ENCODE results near the gene GALNT8. TPM values are rescaled to one million over a fixed set of nuclear protein-coding genes. Genes with fewer than 3 reads are reported as not detected.

GALNT8 gene
- total RNA-seq, 1 experiment from 2014 or later, result 8.8 TPM

DNA sequence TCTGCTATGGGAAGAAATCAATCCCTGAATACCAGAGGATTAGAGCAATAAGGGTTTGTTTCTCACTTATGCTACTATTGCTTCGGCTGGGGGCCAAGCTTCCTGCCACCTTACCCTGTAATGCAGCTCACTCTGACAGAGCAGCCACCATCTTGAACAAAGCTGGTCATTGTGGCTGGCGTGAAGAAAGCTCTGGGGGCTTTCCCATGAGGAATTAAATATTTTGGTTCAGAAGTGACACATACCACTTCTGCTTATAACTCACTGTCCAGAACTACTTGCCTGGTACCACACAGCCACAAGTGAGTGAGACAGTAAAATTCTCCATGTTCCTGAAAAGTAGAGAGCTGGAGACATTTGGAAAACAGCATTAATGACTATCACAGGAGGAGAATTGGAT lies 82.6 kb downstream of the GALNT8 start:
- Mint-ChIP-seq H3K4me3 (no peak overlapping the region), H3K36me3 (no peaks in the 10 kb centered on the region), H3K27ac (no peak overlapping the region), H3K4me1 (no peaks in the 10 kb centered on the region), H3K9me3 (peaks cover 4% of the 10 kb centered on the region), H3K27me3 (ENCODE audit: low read depth) (peaks cover 20% of the 10 kb centered on the region)
- DNase-seq (ENCODE audit: low spot score) (no peak), ATAC-seq (no peak)
- ChIA-PET CTCF (interaction anchor here (1.5 kb wide), 1 partner anchor 56 kb away, joined by 3 read pairs; no protein-coding TSS in a partner anchor), POLR2A (no interaction called here)
- no peak for TF ChIP-seq FOXJ3 (CRISPR knock-in tag; IDR thresholded peaks at IDR 0.05; ENCODE audit: borderline replicate concordance)
- no peak for TF ChIP-seq KAT7 (CRISPR knock-in tag; IDR thresholded peaks at IDR 0.05; ENCODE audit: borderline replicate concordance)
- no peak for TF ChIP-seq GABPB1 (CRISPR knock-in tag; IDR thresholded peaks at IDR 0.05)
- TF ChIP-seq NFE2L1 (CRISPR knock-in tag; IDR thresholded peaks at IDR 0.05), result no peak
- TF ChIP-seq ETV6 (CRISPR knock-in tag; IDR thresholded peaks at IDR 0.05), result no peak
- TF ChIP-seq ZNF121 (CRISPR knock-in tag; IDR thresholded peaks at IDR 0.05), result no peak
- TF ChIP-seq, protein P1, sequence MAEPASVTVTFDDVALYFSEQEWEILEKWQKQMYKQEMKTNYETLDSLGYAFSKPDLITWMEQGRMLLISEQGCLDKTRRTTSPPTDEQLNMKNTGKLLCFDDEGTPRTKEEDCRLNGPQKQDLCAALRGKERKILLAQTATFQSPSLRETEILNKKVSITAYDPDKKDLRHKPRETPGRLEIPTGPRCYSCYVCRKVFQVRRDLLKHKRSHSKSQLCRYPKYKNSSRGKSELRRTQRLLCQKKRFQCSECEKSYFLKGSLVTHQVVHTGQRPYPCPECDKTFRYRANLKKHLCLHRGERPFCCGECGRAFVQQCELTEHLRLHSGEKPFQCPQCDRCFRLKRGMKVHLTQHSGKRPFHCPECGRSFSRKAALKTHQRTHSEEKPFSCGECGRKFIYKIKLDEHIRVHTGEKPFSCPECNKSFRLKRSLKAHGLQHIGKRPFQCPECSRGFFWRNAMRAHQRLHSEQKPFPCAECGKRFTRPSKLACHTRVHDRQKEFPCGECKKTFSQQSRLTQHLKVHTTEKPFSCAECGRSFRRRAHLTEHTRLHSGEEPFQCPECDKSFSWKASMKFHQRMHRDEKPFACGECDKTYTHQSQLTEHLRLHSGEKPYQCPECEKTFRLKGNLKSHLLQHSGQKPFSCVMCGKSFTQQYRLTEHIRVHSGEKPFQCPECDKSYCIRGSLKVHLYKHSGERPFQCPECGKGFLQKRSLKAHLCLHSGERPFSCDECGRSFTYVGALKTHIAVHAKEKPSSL (CRISPR knock-in tag; conservative IDR thresholded peaks at IDR 0.05), result no peak
- no peak for TF ChIP-seq JAZF1 (CRISPR knock-in tag; IDR thresholded peaks at IDR 0.05)
- TF ChIP-seq, protein P2, sequence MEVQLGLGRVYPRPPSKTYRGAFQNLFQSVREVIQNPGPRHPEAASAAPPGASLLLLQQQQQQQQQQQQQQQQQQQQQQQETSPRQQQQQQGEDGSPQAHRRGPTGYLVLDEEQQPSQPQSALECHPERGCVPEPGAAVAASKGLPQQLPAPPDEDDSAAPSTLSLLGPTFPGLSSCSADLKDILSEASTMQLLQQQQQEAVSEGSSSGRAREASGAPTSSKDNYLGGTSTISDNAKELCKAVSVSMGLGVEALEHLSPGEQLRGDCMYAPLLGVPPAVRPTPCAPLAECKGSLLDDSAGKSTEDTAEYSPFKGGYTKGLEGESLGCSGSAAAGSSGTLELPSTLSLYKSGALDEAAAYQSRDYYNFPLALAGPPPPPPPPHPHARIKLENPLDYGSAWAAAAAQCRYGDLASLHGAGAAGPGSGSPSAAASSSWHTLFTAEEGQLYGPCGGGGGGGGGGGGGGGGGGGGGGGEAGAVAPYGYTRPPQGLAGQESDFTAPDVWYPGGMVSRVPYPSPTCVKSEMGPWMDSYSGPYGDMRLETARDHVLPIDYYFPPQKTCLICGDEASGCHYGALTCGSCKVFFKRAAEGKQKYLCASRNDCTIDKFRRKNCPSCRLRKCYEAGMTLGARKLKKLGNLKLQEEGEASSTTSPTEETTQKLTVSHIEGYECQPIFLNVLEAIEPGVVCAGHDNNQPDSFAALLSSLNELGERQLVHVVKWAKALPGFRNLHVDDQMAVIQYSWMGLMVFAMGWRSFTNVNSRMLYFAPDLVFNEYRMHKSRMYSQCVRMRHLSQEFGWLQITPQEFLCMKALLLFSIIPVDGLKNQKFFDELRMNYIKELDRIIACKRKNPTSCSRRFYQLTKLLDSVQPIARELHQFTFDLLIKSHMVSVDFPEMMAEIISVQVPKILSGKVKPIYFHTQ (CRISPR knock-in tag; IDR thresholded peaks at IDR 0.05), result no peak
- TF ChIP-seq ZNF281 (CRISPR knock-in tag; IDR thresholded peaks at IDR 0.05), result no peak

DNA sequence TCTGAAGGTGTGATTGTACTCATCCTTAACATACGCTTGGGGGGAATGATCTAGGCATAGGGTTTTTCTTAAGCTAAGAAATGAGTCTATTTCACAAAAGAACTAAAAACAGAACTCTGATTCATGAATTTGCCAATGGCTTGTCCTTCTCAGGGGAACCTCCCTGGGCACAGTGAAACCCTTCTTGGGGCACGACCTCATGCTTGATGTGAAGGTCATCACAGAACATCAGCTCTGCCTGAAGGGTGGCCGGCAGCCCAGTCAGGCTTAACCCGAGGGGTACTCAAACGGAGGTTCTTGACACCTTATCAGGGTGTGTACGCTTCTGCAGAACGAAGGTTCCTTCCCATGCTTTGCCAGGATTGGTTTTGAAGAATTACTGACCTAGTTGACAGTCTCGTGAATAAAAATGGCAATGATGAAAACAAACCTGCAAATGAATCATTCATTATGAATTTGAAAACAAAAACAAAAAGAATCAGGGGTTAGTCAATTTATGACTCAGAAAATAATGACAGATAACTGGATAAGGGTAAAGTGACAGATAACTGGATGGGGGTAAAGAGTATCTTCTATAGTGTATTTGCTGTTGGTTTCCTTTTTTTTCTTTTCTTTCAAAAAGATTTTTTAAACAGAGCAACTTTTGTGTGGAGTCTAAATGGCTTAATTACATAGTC lies 86.4 kb downstream of the GALNT8 start:
- H3K27ac Mint-ChIP-seq, result no peak overlapping the region
- H3K9me3 Mint-ChIP-seq, result no peaks in the 10 kb centered on the region
- peaks cover 55% of the 10 kb centered on the region for H3K27me3 Mint-ChIP-seq (ENCODE audit: low read depth)
- H3K4me1 Mint-ChIP-seq, result peaks cover 13% of the 10 kb centered on the region; the same call in 1 of the 2 replicates
- ChIA-PET POLR2A (no interaction called here), CTCF (no interaction called here)
- ATAC-seq (no peak), DNase-seq (ENCODE audit: low spot score) (no peak)
- peaks cover 9% of the 10 kb centered on the region for H3K36me3 Mint-ChIP-seq
- no peak overlapping the region for H3K4me3 Mint-ChIP-seq
- TF ChIP-seq ZNF263 (CRISPR knock-in tag; IDR thresholded peaks at IDR 0.05; ENCODE audit: low read depth), result no peak
- TF ChIP-seq, protein P3, sequence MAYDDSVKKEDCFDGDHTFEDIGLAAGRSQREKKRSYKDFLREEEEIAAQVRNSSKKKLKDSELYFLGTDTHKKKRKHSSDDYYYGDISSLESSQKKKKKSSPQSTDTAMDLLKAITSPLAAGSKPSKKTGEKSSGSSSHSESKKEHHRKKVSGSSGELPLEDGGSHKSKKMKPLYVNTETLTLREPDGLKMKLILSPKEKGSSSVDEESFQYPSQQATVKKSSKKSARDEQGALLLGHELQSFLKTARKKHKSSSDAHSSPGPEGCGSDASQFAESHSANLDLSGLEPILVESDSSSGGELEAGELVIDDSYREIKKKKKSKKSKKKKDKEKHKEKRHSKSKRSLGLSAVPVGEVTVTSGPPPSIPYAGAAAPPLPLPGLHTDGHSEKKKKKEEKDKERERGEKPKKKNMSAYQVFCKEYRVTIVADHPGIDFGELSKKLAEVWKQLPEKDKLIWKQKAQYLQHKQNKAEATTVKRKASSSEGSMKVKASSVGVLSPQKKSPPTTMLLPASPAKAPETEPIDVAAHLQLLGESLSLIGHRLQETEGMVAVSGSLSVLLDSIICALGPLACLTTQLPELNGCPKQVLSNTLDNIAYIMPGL (CRISPR knock-in tag; IDR thresholded peaks at IDR 0.05), result no peak
- TF ChIP-seq JUN (CRISPR knock-in tag; IDR thresholded peaks at IDR 0.05), result no peak
- TF ChIP-seq, protein P4, sequence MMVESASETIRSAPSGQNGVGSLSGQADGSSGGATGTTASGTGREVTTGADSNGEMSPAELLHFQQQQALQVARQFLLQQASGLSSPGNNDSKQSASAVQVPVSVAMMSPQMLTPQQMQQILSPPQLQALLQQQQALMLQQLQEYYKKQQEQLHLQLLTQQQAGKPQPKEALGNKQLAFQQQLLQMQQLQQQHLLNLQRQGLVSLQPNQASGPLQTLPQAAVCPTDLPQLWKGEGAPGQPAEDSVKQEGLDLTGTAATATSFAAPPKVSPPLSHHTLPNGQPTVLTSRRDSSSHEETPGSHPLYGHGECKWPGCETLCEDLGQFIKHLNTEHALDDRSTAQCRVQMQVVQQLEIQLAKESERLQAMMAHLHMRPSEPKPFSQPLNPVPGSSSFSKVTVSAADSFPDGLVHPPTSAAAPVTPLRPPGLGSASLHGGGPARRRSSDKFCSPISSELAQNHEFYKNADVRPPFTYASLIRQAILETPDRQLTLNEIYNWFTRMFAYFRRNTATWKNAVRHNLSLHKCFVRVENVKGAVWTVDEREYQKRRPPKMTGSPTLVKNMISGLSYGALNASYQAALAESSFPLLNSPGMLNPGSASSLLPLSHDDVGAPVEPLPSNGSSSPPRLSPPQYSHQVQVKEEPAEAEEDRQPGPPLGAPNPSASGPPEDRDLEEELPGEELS (CRISPR knock-in tag; IDR thresholded peaks at IDR 0.05), result no peak
